B cell (primary cell): ENCODE measurements around the gene RRP1. TPM values are rescaled to one million over a fixed set of nuclear protein-coding genes. Genes with fewer than 3 reads are reported as not detected.

Experiments
- ATAC-seq: fragments of 200-7000 bp; cut with Tn5 transposase; one replicate; pipeline ENCODE4 v1.10.0; 2021; ENCODE audit warnings: low read depth, mild to moderate bottlenecking, moderate number of reproducible peaks, moderate library complexity
- CTCF ChIA-PET: fragments of 350-600 bp; sonication (Branson Sonifier 250); formaldehyde crosslinking; loops from one replicate; lab custom pipeline; 2021; ENCODE audit warnings: antibody characterized with exemption, inconsistent platforms; lab: Charles Lee
- POLR2A ChIA-PET: fragments of 350-600 bp; sonication (Branson Sonifier 250); formaldehyde crosslinking; loops from one replicate; lab custom pipeline; 2021; ENCODE audit warnings: antibody characterized with exemption; lab: Charles Lee
- DNase-seq: peaks from one replicate; pipeline ENCODE4 v3.0.0; 2013
- H2AFZ ChIP-seq: 2 replicates; pipeline ENCODE4 v1.6.1; 2012; ENCODE audit warnings: mild to moderate bottlenecking, low read depth, low read length; ENCODE audit not compliant: insufficient read depth, poor library complexity, severe bottlenecking
- H3K27ac ChIP-seq, 2 donors: 1 replicate in 1 of 2; 2 replicates in 1 of 2; pipeline ENCODE4 v1.5.1; 2012 to 2013; ENCODE audit warnings: low read length in 2 of 2, mild to moderate bottlenecking in 2 of 2, moderate library complexity in 1 of 2
- H3K27me3 ChIP-seq, 4 experiments: fragments of 200-600 bp in 1 of 4; sonication (generic) in 1 of 4; replicated peaks in 1 of 4; 1 replicate in 2 of 4; 2 replicates in 2 of 4; pipeline versions ENCODE4 v1.6.1 to v1.7.0; 2013 to 2016; ENCODE audit warnings: low read length in 3 of 4, mild to moderate bottlenecking in 2 of 4, mixed read lengths in 1 of 4, moderate library complexity in 1 of 4; ENCODE audit not compliant: insufficient read depth in 4 of 4, control insufficient read depth in 3 of 4; ENCODE audit errors: control extremely low read depth in 1 of 4
- H3K36me3 ChIP-seq, 2 experiments: replicated peaks in 1 of 2; 1 replicate in 1 of 2; 2 replicates in 1 of 2; pipeline versions ENCODE4 v1.6.1 to v1.7.1; 2013; ENCODE audit warnings: low read length in 1 of 2; ENCODE audit not compliant: insufficient read depth in 2 of 2, control insufficient read depth in 1 of 2; ENCODE audit errors: control extremely low read depth in 1 of 2, extremely low read depth in 1 of 2
- H3K4me1 ChIP-seq, 2 donors: fragments of 200-600 bp in 1 of 2; sonication (generic) in 1 of 2; 1 replicate in 1 of 2; 2 replicates in 1 of 2; pipeline versions ENCODE4 v1.5.1 to v1.6.1; 2013 to 2017; ENCODE audit warnings: low read length in 2 of 2; ENCODE audit not compliant: control insufficient read depth in 2 of 2, insufficient read depth in 2 of 2
- H3K4me2 ChIP-seq: replicated peaks from 2 replicates; pipeline ENCODE3; 2012; ENCODE audit warnings: mild to moderate bottlenecking, low read depth, low read length; ENCODE audit not compliant: poor library complexity, severe bottlenecking
- H3K4me3 ChIP-seq, 5 experiments: fragments of 200-600 bp in 1 of 5; sonication (generic) in 1 of 5; 1 replicate in 3 of 5; 2 replicates in 2 of 5; pipeline versions ENCODE4 v1.5.1 to v1.7.0; 2011 to 2016; ENCODE audit warnings: low read length in 4 of 5, mild to moderate bottlenecking in 4 of 5, low read depth in 2 of 5, control low read depth in 1 of 5, moderate library complexity in 1 of 5; ENCODE audit not compliant: insufficient read depth in 1 of 5; ENCODE audit errors: control extremely low read depth in 1 of 5, extremely low read depth in 1 of 5
- H3K79me2 ChIP-seq: fragments of 200-600 bp; sonication (generic); one replicate; pipeline ENCODE4 v1.6.0; 2016; ENCODE audit warnings: low read length; ENCODE audit not compliant: control insufficient read depth, insufficient read depth
- H3K9ac ChIP-seq: fragments of 200-600 bp; sonication (generic); 2 replicates; pipeline ENCODE4 v1.6.1; 2017; ENCODE audit warnings: mild to moderate bottlenecking, low read length, moderate library complexity
- H3K9me3 ChIP-seq, 3 donors: one replicate each; pipeline versions ENCODE4 v1.6.1 to v1.7.1; 2013; ENCODE audit warnings: low read length in 2 of 3; ENCODE audit not compliant: control insufficient read depth in 2 of 3, insufficient read depth in 1 of 3; ENCODE audit errors: control extremely low read depth in 1 of 3
- H4K20me1 ChIP-seq: 2 replicates; pipeline ENCODE4 v1.6.0; 2012; ENCODE audit warnings: mild to moderate bottlenecking, low read length; ENCODE audit not compliant: insufficient read depth, control insufficient read depth, poor library complexity, severe bottlenecking
- H3K27ac Mint-ChIP-seq: one replicate; pipeline ENCODE4 v1.8.0; 2021; ENCODE audit warnings: mixed read lengths
- H3K27me3 Mint-ChIP-seq: one replicate; pipeline ENCODE4 v1.8.0; 2021; ENCODE audit warnings: mixed read lengths
- H3K4me1 Mint-ChIP-seq: one replicate; pipeline ENCODE4 v1.8.0; 2021; ENCODE audit warnings: mixed read lengths
- H3K4me3 Mint-ChIP-seq: one replicate; pipeline ENCODE4 v1.8.0; 2021; ENCODE audit warnings: mixed read lengths
- H3K9me3 Mint-ChIP-seq: one replicate; pipeline ENCODE4 v1.8.0; 2022; ENCODE audit warnings: mixed read lengths; ENCODE audit not compliant: insufficient read depth
- CTCF ChIP-seq: fragments of 200-600 bp; IDR thresholded peaks from one replicate; pipeline ENCODE4 v1.8.0; 2022; ENCODE audit warnings: antibody characterized with exemption, mild to moderate bottlenecking
- EZH2 ChIP-seq: IDR thresholded peaks from 2 replicates; pipeline ENCODE4 v1.6.1; 2012; ENCODE audit warnings: borderline replicate concordance, low read depth, mild to moderate bottlenecking, moderate library complexity, low read length; ENCODE audit not compliant: insufficient read depth, poor library complexity, severe bottlenecking
- WGBS: methylation state at CpG from one replicate; pipeline ENCODE4 v1.1.5; 2013; ENCODE audit warnings: missing lambda C conversion rate; ENCODE audit not compliant: insufficient coverage; 5-methylcytosine and 5-hydroxymethylcytosine counted together
- intact Hi-C: fragments of 100-400 bp; cut with micrococcal nuclease; formaldehyde crosslinking; loops from one replicate; pipeline ENCODE4 v1.10.0; 2022
- polyA plus RNA-seq: library from polyadenylated mRNA; depleted of rRNA; stranded (reverse); fragments of >200 nt; gene quantifications from 2 replicates; pipeline ENCODE4 v1.2.3, GENCODE V29; 2012
- total RNA-seq, 2 donors: library from RNA; stranded (reverse); fragments of 120-200 nt in 1 of 2; gene quantifications; 1 replicate in 1 of 2; 2 replicates in 1 of 2; pipeline versions ENCODE4 v1.2.3 to v1.2.4, GENCODE V29; 2013 to 2022

Gene RRP1
- total and polyA plus RNA-seq, 2 donors (not counting 1 experiment from before 2014, with no cell fraction given) = 9.6 to 27.8 TPM

- no peaks in the 10 kb centered on the region for H3K9me3 Mint-ChIP-seq
- intact Hi-C loops = no loop called here
- ChIA-PET CTCF (no interaction called here), POLR2A (no interaction called here)
- Histone ChIP-seq H4K20me1 (peaks cover 12% of the 10 kb centered on the region), H2AFZ (no peak overlapping the region), H3K4me3 (no peak overlapping the region), H3K36me3 (peaks cover 0 to 12% of the 10 kb centered on the region in 2 experiments), H3K27me3 (no peaks in the 10 kb centered on the region), H3K9me3 (no peaks in the 10 kb centered on the region), H3K27ac (no peak overlapping the region), H3K4me1 (peaks cover 10 to 14% of the 10 kb centered on the region in 2 donors), H3K79me2 (peaks cover 3% of the 10 kb centered on the region), H3K4me2 (no peak overlapping the region), H3K9ac (no peak overlapping the region)
- ATAC-seq (no peak), DNase-seq (no peak)
- no peak for TF ChIP-seq EZH2
- peaks cover 21% of the 10 kb centered on the region for H3K4me1 Mint-ChIP-seq
- H3K27me3 Mint-ChIP-seq = no peaks in the 10 kb centered on the region
- H3K4me3 Mint-ChIP-seq = no peak overlapping the region
- WGBS = 95% methylated on average over 5 of the region's 5 CpGs
- H3K27ac Mint-ChIP-seq = no peak overlapping the region
Measured at GRCh38 chr21:43777953-43778352, 11.4 kb upstream of the RRP1 start.

- Mint-ChIP-seq H3K4me3 (no peak overlapping the region), H3K4me1 (peaks cover 19% of the 10 kb centered on the region), H3K9me3 (no peaks in the 10 kb centered on the region), H3K27me3 (no peaks in the 10 kb centered on the region), H3K27ac (no peak overlapping the region)
- H3K4me1 ChIP-seq = peaks cover 10 to 14% of the 10 kb centered on the region in 2 donors
- H2AFZ ChIP-seq = no peak overlapping the region
- no peaks in the 10 kb centered on the region for H3K9me3 ChIP-seq
- peaks cover 3% of the 10 kb centered on the region for H3K79me2 ChIP-seq
- no peak for ATAC-seq
- no peak overlapping the region for H3K27ac ChIP-seq
- intact Hi-C loops = no loop called here
- POLR2A ChIA-PET = no interaction called here
- no peak overlapping the region for H3K9ac ChIP-seq
- 73% methylated on average over 16 of the region's 20 CpGs for WGBS
- no peaks in the 10 kb centered on the region for H3K27me3 ChIP-seq
- H4K20me1 ChIP-seq = peaks cover 12% of the 10 kb centered on the region
- H3K4me3 ChIP-seq = no peak overlapping the region
- DNase-seq = no peak
- no peak overlapping the region for H3K4me2 ChIP-seq
- H3K36me3 ChIP-seq = peaks cover 0 to 6% of the 10 kb centered on the region in 2 experiments
- CTCF ChIA-PET = no interaction called here
- no peak for TF ChIP-seq EZH2
- TF ChIP-seq CTCF = no peak
Measured at GRCh38 chr21:43778469-43779335, 10.7 kb upstream of the RRP1 start.
